Prostate gland (tissue), 2 donors: Measurements from ENCODE around the gene SSBP1. TPM values are rescaled to one million over a fixed set of nuclear protein-coding genes. Genes with fewer than 3 reads are reported as not detected.

Experiments used
- DNase-seq: peaks from one replicate; pipeline ENCODE4 v3.0.0-alpha.2; 2019; ENCODE audit warnings: low spot score
- H3K27ac ChIP-seq, 2 donors: fragments of 200-600 bp; sonication (generic); 2 replicates each; pipeline ENCODE4 v1.5.1; 2017 to 2019
- H3K27me3 ChIP-seq: fragments of 200-600 bp; sonication (generic); replicated peaks from 2 replicates; pipeline ENCODE4 v1.5.1; 2019; ENCODE audit not compliant: insufficient read depth
- H3K36me3 ChIP-seq, 2 donors: fragments of 200-600 bp; sonication (generic); 1 replicate in 1 of 2; 2 replicates in 1 of 2; pipeline versions ENCODE4 v1.5.1 to v1.8.1; 2017 to 2019
- H3K4me1 ChIP-seq: fragments of 200-600 bp; sonication (generic); replicated peaks from 2 replicates; pipeline ENCODE4 v1.5.1; 2019
- H3K4me3 ChIP-seq, 2 donors: fragments of 200-600 bp; sonication (generic); 2 replicates each; pipeline ENCODE4 v1.5.1; 2017 to 2019
- H3K9me3 ChIP-seq: fragments of 200-600 bp; sonication (generic); 2 replicates; pipeline ENCODE4 v1.5.1; 2017
- POLR2A ChIP-seq: fragments of 450-650 bp; IDR thresholded peaks from one replicate; pipeline ENCODE4 v1.6.1; 2016; ENCODE audit warnings: antibody characterized with exemption, mild to moderate bottlenecking
- POLR2AphosphoS5 ChIP-seq: sonication (generic); formaldehyde crosslinking; IDR thresholded peaks from one replicate; pipeline ENCODE4 v1.6.1; 2017; ENCODE audit warnings: antibody characterized with exemption
- WGBS: methylation state at CpG from one replicate; pipeline ENCODE4 v1.1.5; 2018; 5-methylcytosine and 5-hydroxymethylcytosine counted together
- intact Hi-C: fragments of 100-400 bp; cut with DNase I; formaldehyde crosslinking; loops from one replicate; pipeline ENCODE4 v1.14.2; 2022
- total RNA-seq, 2 donors: library from RNA; depleted of rRNA; stranded (reverse); fragments of >200 nt; gene quantifications; one replicate each; pipeline ENCODE4 v1.1.0, GENCODE V29; 2016
- TF ChIP-seq, protein P1 (sequence below), 4 experiments: fragments of 200-600 bp in 2 of 4; fragments of 450-650 bp in 2 of 4; sonication (generic) in 2 of 4; IDR thresholded peaks; 1 replicate in 3 of 4; 2 replicates in 1 of 4; pipeline ENCODE4 v1.5.1; 2016 to 2019; ENCODE audit warnings: antibody characterized with exemption in 4 of 4, mild to moderate bottlenecking in 2 of 4, moderate library complexity in 2 of 4

Gene SSBP1
- total RNA-seq, 2 donors from 2014 or later, result 109 to 115 TPM

DNA sequence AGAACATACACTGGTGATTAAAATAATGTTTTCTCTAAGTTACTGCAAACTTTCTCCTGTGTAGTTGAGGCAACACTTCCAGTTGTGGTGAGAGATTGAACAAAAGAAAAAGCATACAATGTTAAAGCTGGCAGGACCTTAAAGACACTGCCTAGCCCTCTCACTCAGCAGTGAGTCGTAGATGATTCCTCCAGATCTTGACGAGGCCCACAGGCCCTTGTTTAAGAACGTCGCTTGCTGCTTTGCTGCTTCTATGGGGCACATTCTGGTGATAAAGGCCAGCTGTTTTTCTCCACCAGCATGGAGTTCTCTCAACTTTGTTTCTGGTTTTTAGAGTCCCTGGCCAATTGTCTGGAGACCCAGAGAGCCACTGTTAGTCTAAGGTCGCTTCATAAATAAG is 33.4 kb upstream of the SSBP1 start:
- DNase-seq, result no peak
- no peaks in the 10 kb centered on the region for H3K4me1 ChIP-seq
- TF ChIP-seq POLR2AphosphoS5 (no peak), POLR2A (no peak)
- TF ChIP-seq, protein P1, sequence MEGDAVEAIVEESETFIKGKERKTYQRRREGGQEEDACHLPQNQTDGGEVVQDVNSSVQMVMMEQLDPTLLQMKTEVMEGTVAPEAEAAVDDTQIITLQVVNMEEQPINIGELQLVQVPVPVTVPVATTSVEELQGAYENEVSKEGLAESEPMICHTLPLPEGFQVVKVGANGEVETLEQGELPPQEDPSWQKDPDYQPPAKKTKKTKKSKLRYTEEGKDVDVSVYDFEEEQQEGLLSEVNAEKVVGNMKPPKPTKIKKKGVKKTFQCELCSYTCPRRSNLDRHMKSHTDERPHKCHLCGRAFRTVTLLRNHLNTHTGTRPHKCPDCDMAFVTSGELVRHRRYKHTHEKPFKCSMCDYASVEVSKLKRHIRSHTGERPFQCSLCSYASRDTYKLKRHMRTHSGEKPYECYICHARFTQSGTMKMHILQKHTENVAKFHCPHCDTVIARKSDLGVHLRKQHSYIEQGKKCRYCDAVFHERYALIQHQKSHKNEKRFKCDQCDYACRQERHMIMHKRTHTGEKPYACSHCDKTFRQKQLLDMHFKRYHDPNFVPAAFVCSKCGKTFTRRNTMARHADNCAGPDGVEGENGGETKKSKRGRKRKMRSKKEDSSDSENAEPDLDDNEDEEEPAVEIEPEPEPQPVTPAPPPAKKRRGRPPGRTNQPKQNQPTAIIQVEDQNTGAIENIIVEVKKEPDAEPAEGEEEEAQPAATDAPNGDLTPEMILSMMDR (IDR thresholded peaks at IDR 0.05), result no peak
- no peaks in the 10 kb centered on the region for H3K27me3 ChIP-seq
- H3K4me3 ChIP-seq, result no peak overlapping the region
- no peaks in the 10 kb centered on the region for H3K36me3 ChIP-seq
- WGBS, result 73% methylated on average over 5 of the region's 5 CpGs
- intact Hi-C loops, result no loop called here
- H3K9me3 ChIP-seq, result no peaks in the 10 kb centered on the region
- no peak overlapping the region for H3K27ac ChIP-seq

- intact Hi-C loops, result no loop called here
- 43% methylated on average over 1 of the region's 1 CpG for WGBS
- H3K9me3 ChIP-seq, result no peaks in the 10 kb centered on the region
- no peaks in the 10 kb centered on the region for H3K27me3 ChIP-seq
- no peak overlapping the region for H3K4me3 ChIP-seq
- DNase-seq, result no peak
- H3K4me1 ChIP-seq, result no peaks in the 10 kb centered on the region
- TF ChIP-seq POLR2AphosphoS5, result no peak
- TF ChIP-seq, protein P1 (IDR thresholded peaks at IDR 0.05), result no peak
- TF ChIP-seq POLR2A, result no peak
- no peak overlapping the region for H3K27ac ChIP-seq
- no peaks in the 10 kb centered on the region for H3K36me3 ChIP-seq
Measured at GRCh38 chr7:141706239-141707064, 31.7 kb upstream of the SSBP1 start.

GRCh38 chr7:141708351-141708750 is 29.8 kb upstream of the SSBP1 start, which contains the start of gene WEE2:
Gene WEE2 (plus strand): TSS chr7:141708353. CDS start chr7:141708759, 406 bp downstream.
- no peaks in the 10 kb centered on the region for H3K36me3 ChIP-seq
- intact Hi-C loops, result no loop called here
- H3K4me3 ChIP-seq, result no peak within 1 kb of the TSS
- DNase-seq, result no peak
- no peaks in the 10 kb centered on the region for H3K4me1 ChIP-seq
- 80% methylated on average over 6 of the region's 6 CpGs for WGBS
- H3K9me3 ChIP-seq, result no peaks in the 10 kb centered on the region
- H3K27me3 ChIP-seq, result no peaks in the 10 kb centered on the region
- TF ChIP-seq, protein P1 (IDR thresholded peaks at IDR 0.05), result no peak
- TF ChIP-seq POLR2AphosphoS5 (no peak), POLR2A (no peak)
- no peak within 1 kb of the TSS for H3K27ac ChIP-seq

DNA sequence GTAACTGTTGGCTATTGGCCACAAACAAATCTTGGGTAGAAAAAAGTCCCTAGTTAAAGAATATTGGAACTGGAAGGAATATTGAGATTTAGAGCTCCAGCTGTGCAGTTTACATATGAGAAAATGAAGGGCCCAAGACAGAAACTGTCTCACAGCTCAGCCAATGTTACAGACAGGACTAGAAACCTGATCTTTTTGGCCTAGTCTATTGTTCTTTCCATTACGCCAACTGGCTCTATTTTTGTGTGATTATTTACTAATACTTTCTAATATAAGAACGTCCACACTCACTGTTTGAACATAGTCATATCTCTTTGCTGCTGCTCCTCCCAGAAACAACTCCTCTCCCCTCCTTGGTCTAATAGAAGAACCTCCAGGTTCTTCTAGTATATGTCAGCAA is 28.8 kb upstream of the SSBP1 start:
- TF ChIP-seq POLR2A, result no peak
- TF ChIP-seq, protein P1 (IDR thresholded peaks at IDR 0.05), result no peak
- no peak for TF ChIP-seq POLR2AphosphoS5
- no peaks in the 10 kb centered on the region for H3K27me3 ChIP-seq
- H3K9me3 ChIP-seq, result no peaks in the 10 kb centered on the region
- no peaks in the 10 kb centered on the region for H3K4me1 ChIP-seq
- whole genome bisulfite sequencing, result 67% methylated on average over 2 of the region's 2 CpGs
- no peak overlapping the region for H3K4me3 ChIP-seq
- H3K36me3 ChIP-seq, result no peaks in the 10 kb centered on the region
- H3K27ac ChIP-seq, result no peak overlapping the region
- intact Hi-C loops, result no loop called here
- DNase-seq, result no peak

GRCh38 chr7:141709749-141710148 is 28.4 kb upstream of the SSBP1 start:
- whole genome bisulfite sequencing, result 96% methylated on average over 4 of the region's 4 CpGs
- TF ChIP-seq POLR2AphosphoS5 (no peak), POLR2A (no peak)
- TF ChIP-seq, protein P1 (IDR thresholded peaks at IDR 0.05), result no peak

More at GRCh38 chr7:141709749-141710148, 28.4 kb upstream of the SSBP1 start:
- no peak for DNase-seq
- Histone ChIP-seq H3K9me3 (no peaks in the 10 kb centered on the region), H3K36me3 (no peaks in the 10 kb centered on the region), H3K27me3 (no peaks in the 10 kb centered on the region), H3K27ac (no peak overlapping the region), H3K4me3 (no peak overlapping the region), H3K4me1 (no peaks in the 10 kb centered on the region)
- intact Hi-C loops, result no loop called here
